RWPE1 (cell line): ENCODE data around the gene RPL35.

ENCODE experiments used
- CTCF ChIA-PET: fragments of 350-600 bp; sonication (Branson Sonifier 250); formaldehyde crosslinking; extraction: SDS; loops from one replicate; lab custom pipeline; 2021; lab: Yijun Ruan, JAX
- POLR2A ChIA-PET: fragments of 400-600 bp; formaldehyde crosslinking; extraction: SDS; loops from one replicate; lab custom pipeline; 2020; ENCODE audit warnings: antibody characterized with exemption; ENCODE audit not compliant: low non-redundant PET; lab: Yijun Ruan, JAX
- DNase-seq: peaks from one replicate; pipeline ENCODE4 v3.0.0; 2012; ENCODE audit warnings: low spot score
- H3K27ac ChIP-seq: fragments of 450-650 bp; 2 replicates; pipeline ENCODE4 v1.5.1; 2017
- CTCF ChIP-seq: fragments of 450-650 bp; conservative IDR thresholded peaks from 2 replicates; pipeline ENCODE4 v1.5.1; 2017; ENCODE audit warnings: low read depth, mild to moderate bottlenecking

RPL35 gene

GRCh38 chr9:124861342-124862229, at the start of gene RPL35, which contains the start of gene ARPC5L:
RPL35 (minus strand) TSS chr9:124861957; CDS start chr9:124861912, 45 bp downstream.
ARPC5L (plus strand) TSS chr9:124862130; CDS start chr9:124869291, 7,161 bp downstream.
- peak; percentile 51 for TF ChIP-seq CTCF
- peak; percentile 100 for DNase-seq
- ChIA-PET CTCF (interaction anchor here (0.5 to 2.9 kb wide), 5 partner anchors 9 to 89 kb away, joined by 3 to 27 read pairs (median 4); partner anchors contain the start of gene WDR38), POLR2A (interaction anchor here (0.6 to 1.7 kb wide), 8 partner anchors 9 to 91 kb away, joined by 3 to 14 read pairs (median 4); partner anchors contain the start of gene NR6A1)
- peak within 1 kb of the TSS; percentile 99 for H3K27ac ChIP-seq

- ChIA-PET POLR2A (no interaction called here), CTCF (interaction anchor here (0.6 kb wide), 1 partner anchor 17 kb away, joined by 3 read pairs; no protein-coding TSS in a partner anchor)
- no peak overlapping the region for H3K27ac ChIP-seq
- no peak for DNase-seq
- no peak for TF ChIP-seq CTCF
Measured at GRCh38 chr9:124908098-124908497, 46.3 kb upstream of the RPL35 start.

- ChIA-PET POLR2A (no interaction called here), CTCF (no interaction called here)
- no peak for DNase-seq
- TF ChIP-seq CTCF = no peak
- no peak overlapping the region for H3K27ac ChIP-seq
Measured at GRCh38 chr9:124906966-124907365, 45.2 kb upstream of the RPL35 start.

- H3K27ac ChIP-seq = peak overlapping the region; percentile 59
- ChIA-PET POLR2A (interaction anchor here (0.7 kb wide), 1 partner anchor 73 kb away, joined by 4 read pairs; no protein-coding TSS in a partner anchor), CTCF (interaction anchor here (0.7 kb wide), 1 partner anchor 127 kb away, joined by 3 read pairs; no protein-coding TSS in a partner anchor)
- peak; percentile 70 for DNase-seq
- TF ChIP-seq CTCF = no peak
Measured at GRCh38 chr9:124899845-124900244, 38.1 kb upstream of the RPL35 start.

GRCh38 chr9:124897570-124898460, 36.1 kb upstream of the RPL35 start:
- no peak for DNase-seq
- H3K27ac ChIP-seq = no peak overlapping the region
- POLR2A ChIA-PET = no interaction called here
- CTCF ChIA-PET = no interaction called here
- TF ChIP-seq CTCF = no peak
